RCC 7860 (cell line): ENCODE data around the gene MCRIP1.
A peak's percentile ranks its signal among the peaks of the same experiment; 100 is the strongest.

Experiments
- DNase-seq: peaks from one replicate; pipeline ENCODE4 v3.0.0-alpha.2; 2015; ENCODE audit warnings: low spot score
- FAIRE-seq: peaks from 2 replicates; lab custom pipeline; 2012; peaks lifted over from hg19 to GRCh38; lab: Jason Lieb, UNC

Gene MCRIP1

GRCh38 chr17:81863123-81863675 is 30.1 kb upstream of the MCRIP1 start:
- FAIRE-seq (no peak), DNase-seq (no peak)

- DNase-seq (peak; percentile 100), FAIRE-seq (peak; percentile 93)
These were observed 27.9 kb upstream of the MCRIP1 start for GRCh38 chr17:81860756-81861568.

- DNase-seq (no peak), FAIRE-seq (no peak)
These were observed 27.0 kb upstream of the MCRIP1 start, which contains the start of gene P4HB for GRCh38 chr17:81859906-81860755. Gene P4HB (minus strand): TSS chr17:81860535. CDS start chr17:81860471, 64 bp downstream.

DNA sequence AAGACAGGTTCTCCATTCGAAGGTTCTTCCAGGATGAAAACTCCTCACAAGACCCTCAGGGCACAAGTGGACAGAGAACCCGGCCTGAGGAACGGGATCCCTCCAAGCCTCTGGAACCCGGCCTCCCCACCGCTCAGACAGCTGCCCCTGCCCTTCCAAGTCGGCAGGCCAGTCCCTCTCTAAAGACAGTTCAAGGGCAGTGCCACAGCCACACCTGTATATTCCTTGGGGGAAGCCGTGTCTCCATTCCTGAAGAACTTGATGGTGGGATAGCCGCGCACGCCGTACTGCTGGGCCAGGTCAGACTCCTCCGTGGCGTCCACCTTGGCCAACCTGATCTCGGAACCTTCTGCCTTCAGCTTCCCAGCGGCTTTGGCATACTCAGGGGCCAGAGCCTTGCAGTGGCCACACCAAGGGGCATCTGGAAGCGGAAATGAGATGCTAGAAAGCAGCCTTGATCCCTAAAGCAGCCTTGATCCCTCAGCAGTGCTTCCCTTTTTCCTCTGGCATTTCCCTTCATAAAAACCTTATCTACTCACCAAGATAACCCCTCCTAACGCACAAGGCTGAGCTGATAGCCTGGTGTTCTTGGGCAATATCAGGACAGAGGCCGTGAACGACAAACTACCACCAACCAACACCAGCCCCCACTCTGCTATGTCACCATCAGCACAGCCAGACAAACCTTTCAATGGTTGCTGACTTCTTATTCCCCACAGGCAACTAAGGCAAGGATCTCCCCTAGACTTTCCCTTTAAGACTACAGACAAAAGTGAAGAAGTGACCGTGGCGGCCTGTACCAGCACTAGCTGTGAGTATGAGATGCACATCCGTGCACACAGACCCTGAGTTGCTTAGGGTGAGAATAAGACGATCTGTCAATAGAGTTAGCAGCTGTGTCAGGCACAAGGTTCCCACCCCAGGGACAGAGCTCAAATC is 26.1 kb upstream of the MCRIP1 start:
- FAIRE-seq: no peak
- no peak for DNase-seq

- no peak for DNase-seq
These were observed 25.3 kb upstream of the MCRIP1 start for GRCh38 chr17:81858170-81858966.

DNA sequence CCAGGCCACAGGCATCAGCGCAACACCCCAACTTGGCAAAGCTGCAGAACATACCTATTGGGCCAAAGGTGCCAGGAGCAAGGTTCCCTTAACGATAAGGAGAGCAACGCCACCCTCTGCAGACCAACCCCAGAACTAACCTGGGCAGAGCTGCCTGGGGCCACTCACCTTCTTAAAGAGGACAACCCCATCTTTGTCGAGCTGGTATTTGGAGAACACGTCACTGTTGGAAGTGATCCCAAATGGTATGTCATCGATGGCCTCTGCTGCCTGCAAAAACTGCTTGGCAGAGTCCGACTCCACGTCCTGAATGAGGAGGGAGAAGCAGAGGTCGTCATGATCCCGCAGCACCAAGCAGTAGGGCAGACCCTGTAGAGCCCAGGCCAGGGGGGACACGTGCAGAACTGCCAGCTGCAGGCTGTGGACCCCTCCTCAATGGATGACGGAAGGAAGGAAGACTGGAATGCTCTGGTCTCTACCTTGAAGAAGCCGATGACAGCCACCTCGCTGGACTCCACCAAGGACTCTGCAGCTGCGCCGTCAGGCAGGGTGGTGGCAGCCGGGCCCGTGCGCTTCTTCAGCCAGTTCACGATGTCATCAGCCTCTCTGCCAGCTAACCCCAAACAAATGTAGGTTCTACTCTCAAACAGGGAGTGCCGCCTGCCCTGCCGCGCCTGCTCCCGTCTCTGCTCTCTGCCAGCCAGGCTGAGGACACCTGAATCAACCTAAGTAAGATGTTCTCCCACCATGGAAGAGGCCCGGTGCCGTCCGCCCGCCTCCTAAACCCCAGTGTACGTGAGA is 22.1 kb upstream of the MCRIP1 start:
- no peak for DNase-seq
- no peak for FAIRE-seq

More at GRCh38 chr17:81858170-81858966, 25.3 kb upstream of the MCRIP1 start:
- no peak for FAIRE-seq

DNA sequence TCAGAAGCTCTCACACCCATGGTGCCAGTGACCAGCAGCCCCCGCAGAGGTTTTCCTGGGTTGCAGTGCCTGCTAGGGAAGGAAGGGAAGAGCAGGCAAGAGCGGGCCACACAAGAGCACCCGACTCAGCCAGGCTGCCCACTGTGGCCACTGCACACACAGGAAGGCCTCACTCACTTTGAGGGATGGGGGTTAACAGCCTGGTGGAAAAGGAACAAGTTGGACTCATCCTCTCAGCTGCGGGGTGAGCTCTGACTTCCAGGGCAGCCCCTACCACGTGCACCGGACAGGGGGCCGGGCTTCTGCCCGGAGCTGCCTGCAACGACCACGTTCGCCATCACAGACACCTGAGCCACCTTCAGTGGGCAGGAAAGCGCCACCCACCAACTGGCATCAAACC is 19.1 kb upstream of the MCRIP1 start:
- FAIRE-seq (no peak), DNase-seq (no peak)

GRCh38 chr17:81851423-81851822 is 18.3 kb upstream of the MCRIP1 start:
- FAIRE-seq (no peak), DNase-seq (no peak)

- DNase-seq (no peak), FAIRE-seq (no peak)
These were observed 16.4 kb upstream of the MCRIP1 start for GRCh38 chr17:81849457-81849856.

DNA sequence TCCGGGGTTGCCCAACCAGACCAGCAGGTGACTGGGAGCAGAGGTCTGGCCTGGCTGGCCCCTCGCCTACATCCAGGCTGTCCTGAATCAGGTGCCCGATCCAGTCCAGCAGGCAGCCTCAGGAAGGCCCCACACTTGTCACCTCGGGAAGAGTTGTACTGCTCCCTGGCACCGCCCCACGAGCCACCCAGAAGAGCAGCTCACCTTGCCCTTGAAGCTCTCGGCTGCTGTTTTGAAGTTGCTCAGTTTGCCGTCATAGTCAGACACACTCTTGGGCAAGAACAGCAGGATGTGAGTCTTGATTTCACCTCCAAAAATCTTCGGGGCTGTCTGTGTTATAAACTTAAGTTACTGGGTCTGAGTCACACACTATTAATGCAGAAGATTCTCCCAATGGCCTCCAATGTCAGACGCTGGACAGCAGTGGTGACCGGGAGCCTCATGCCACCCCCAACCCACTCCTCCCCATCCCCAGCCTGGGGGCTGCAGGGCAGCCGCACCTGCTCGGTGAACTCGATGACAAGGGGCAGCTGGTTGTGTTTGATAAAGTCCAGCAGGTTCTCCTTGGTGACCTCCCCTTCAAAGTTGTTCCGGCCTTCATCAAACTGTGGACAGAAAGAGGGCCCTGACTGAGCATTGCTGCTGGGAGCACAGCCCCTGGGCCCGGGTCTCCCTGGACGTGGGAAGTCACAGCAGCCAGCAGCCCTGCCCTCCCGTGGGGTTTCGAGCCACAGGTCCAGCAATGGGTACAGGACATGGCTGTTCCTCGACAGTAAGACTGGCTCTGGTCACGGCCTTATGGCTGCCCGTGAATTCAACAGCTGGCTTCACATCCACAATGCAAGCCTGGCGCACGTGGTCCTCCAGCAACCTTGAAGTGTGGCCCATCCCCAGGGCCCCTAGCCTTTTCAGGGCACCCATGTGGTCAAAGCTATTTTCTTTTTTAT is 13.9 kb upstream of the MCRIP1 start:
- no peak for DNase-seq
- FAIRE-seq: no peak

GRCh38 chr17:81845881-81846742 is 13.0 kb upstream of the MCRIP1 start:
- no peak for DNase-seq
- no peak for FAIRE-seq

GRCh38 chr17:81845361-81845760 is 12.3 kb upstream of the MCRIP1 start:
- no peak for FAIRE-seq

GRCh38 chr17:81844887-81845286 is 11.8 kb upstream of the MCRIP1 start:
- no peak for DNase-seq
- FAIRE-seq: no peak

More at GRCh38 chr17:81845361-81845760, 12.3 kb upstream of the MCRIP1 start:
- no peak for DNase-seq

DNA sequence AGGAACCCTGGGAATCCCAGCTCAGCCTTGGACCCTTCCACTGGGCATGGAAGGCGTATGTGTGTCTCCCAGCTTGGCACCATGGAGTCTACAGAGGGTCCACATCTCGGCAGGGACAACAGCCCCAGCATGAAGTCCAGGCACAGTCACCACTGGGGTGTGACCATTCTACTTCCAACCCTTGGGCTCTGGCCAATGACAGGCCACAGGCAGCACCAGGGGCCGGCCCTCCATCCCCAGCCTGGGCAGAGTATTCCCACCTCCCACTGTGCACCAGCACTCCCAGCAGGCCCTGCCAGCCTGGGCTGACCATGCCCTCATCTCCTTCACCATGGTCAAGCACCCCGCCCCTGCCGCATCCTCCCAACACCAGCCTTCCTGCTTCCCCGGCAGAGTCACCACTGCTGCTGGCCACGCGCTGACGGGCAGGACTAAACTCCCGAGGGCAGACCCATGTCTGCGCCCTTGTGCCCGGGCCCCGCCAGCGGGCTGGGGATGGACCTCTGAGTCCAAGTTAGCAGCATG is 11.3 kb upstream of the MCRIP1 start:
- no peak for DNase-seq
- no peak for FAIRE-seq

DNA sequence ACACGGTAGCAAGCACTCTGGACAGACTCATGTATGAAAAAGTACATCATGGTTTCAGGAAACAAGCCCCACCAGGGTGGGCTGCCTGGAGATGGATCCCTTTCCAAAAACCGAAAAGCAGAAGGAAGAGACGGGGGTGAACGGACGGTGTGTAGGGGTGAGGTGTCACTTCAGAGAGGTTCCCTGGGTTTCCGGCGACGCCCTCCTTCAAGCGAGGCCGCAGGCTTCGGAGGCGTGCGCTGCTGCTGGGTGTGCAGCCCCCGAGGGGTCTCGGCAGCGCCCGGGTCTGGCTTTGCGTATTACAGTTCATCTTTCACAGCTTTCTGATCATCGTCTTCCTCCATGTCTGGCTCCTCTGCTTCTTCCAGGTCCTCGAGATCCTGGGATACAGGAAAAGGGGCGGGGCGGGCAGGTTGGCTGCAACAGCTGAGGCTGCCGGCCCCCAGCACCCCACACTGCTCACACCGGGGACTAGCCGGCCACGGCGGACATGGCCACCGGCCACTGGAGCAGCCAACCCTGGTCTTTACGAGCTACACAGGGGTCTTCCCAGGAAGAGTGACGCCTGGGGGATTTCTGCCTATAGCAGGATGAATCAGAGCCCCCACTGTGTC is 10.7 kb upstream of the MCRIP1 start:
- no peak for DNase-seq
- FAIRE-seq: no peak
